RPMI7951 (cell line): Measurements from ENCODE around the gene SHISA6. TPM values are rescaled to one million over a fixed set of nuclear protein-coding genes. Genes with fewer than 3 reads are reported as not detected.
A peak's percentile ranks its signal among the peaks of the same experiment; 100 is the strongest.

Source experiments
- DNase-seq: peaks from one replicate; pipeline ENCODE4 v3.0.0-alpha.2; 2012; ENCODE audit warnings: low read depth
- total RNA-seq: library from RNA; depleted of rRNA; stranded (reverse); fragments of >200 nt; shearing (Covaris generic); gene quantifications from 2 replicates; pipeline ENCODE4 v1.2.3, GENCODE V29; 2014

The SHISA6 gene
- total RNA-seq, 1 experiment from 2014 or later = not detected

DNA sequence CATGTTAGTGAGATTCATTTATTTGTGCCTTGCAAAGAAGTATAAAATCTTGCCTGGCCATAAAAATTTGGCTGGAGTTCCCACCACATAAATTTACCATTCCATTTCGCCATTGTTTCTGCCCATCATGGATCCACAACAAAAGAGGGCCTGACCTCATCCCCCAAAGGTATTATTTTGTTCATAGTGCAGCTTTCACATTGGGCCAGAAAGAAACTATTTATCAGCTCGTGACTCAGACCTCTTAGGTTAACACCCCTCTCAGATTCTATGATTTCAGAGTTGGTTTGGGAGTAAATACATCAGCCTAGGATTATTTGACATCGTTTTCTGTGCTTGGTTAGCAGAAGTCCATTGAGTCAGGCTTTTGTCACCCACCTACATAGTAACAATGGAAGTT, 108.1 kb downstream of the SHISA6 start:
- DNase-seq = no peak

DNA sequence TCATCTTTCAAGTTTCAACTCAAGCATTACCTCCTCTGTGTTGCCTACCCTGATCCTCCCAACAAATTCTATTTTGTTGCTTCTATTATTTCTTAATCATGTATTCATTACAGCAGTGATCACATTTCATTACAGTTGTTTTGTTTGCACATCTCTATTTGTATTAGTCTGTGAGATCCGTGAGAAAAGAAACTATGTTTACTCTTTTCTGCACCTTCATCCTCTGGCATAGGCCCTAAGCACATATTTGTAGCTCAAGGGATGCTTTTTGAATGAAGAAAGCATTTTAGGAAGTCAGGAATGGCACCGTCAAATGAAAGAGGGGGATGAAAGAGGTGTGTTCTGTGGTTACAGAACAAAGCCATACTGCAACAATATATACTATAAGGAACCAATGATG, 110.5 kb downstream of the SHISA6 start:
- no peak for DNase-seq

DNA sequence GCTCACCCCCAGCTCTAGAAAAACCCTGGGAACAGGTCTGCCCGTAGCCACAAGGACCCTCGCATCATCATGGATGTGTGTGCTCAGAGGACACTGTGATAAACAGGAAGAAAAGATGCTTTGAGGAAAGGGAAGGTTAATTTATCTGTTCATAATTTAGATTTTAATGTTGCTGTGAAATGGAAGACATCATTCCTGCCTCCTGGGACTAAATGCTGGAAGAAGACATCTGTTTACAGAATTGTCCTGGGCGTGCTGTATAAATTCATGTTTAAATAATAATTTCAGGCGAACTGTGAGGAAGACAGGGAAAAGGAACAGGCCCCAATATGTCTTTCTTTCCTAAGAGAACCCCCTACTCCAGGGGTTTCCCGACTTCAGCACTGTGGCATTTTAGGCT, 112.6 kb downstream of the SHISA6 start:
- no peak for DNase-seq

DNA sequence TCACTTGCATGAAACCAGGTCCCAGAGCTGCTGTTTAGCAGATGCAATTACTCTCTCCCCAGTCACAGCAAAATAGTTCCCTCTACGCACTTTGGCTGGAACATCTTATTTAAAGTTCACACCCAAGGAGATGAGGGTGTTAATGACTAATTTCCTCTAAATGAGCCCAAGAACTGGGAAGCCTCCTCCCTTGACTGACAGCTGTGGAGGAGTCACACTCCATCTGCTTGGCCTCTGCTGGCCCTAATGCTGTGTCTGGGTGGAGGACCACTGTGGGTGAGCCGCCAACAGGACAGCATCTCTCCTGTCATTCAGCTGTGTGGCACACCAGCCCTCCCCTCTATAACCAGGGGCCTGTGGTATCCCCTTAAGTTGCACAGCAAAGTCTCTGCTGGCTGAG, 115.4 kb downstream of the SHISA6 start:
- no peak for DNase-seq

DNA sequence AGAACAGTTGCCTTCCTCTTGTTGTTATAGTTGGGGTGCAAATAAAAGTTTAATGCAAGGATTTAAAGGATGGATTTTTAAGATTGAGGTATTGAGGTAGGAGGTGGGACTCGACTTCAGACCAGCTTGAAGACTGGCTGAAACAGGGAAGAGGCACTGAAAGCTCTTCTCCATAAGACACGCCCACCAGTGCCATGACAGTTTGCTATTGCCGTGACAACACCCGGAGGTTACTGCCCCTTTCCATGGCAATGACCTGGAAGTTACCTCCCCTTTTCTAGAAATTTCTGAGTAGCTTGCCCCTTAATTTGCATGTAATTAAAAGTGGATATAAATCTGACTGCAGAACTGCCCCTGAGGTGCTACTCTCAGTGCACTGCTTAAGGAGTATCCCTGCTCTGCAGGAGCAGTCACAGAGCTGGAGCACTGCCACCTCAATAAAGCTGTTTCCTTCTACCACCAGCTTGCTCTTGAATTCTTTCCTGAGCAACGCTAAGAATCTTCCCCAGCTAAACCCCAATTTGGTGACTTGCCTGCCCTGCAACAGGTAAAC, 122.6 kb downstream of the SHISA6 start:
- no peak for DNase-seq

DNA sequence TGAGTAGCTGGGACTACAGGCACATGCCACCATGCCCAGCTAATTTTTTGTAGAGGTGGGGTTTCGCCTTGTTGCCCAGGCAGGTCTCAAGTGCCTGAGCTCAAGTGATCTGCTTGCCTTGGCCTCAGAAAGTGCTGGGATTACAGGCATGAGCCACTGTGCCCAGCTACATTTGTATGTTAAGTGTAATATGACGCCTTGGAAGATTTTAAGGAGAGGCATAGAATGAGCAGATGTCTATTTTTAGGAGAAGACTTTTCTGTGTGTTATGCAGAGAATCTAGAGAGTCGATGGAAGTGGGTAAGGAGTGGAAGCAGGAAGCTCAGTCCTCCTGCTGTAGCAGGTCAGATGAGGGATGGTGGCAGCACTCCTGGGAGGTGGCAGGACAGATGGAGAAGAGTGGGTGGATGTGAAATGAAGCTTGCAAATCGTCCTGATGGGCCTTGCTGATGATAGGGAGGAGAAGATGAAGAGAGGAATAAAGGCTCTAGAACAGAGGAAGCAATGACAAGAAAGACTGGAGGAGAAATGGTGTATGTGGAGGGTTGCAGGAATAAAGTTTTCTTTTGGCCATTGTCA, 125.3 kb downstream of the SHISA6 start:
- no peak for DNase-seq

DNA sequence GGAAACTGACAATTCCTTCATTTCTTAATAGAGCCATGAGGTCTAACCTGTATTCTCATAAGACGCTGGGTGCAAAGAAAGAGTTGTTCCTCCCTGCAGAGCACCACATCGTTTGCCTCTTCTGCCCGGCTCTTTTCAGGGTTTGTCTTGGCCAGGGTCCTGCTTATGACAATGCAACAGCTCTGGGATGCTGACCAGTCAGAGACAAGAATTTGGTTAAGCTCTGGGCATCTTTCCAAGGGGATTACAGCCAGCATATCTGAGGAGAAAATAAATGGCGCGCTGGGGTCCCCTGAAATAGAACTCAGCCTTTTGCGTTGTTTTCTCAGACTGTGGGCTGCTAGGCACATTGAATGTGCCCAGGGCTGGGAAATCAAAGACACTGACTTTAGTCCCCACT, 128.6 kb downstream of the SHISA6 start:
- no peak for DNase-seq

DNA sequence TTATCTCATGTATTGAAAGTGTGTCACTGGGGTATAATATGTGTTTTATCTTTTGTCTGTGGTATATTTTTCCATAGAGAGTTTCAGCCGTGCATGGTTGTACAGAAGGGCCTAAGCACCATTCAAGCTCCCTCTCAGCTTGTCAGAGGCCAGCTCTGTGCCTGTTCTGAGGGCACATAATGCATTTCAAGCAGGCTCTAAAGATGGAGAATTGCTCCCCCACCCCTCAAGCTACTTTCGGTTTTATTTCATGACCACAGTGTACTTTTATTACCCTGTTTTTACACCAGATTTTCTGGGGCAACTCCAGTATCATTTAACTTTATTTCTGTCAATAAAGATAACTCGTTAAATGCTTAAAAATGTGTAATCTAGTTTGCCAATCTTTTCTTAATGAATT, 131.7 kb downstream of the SHISA6 start:
- DNase-seq = no peak

DNA sequence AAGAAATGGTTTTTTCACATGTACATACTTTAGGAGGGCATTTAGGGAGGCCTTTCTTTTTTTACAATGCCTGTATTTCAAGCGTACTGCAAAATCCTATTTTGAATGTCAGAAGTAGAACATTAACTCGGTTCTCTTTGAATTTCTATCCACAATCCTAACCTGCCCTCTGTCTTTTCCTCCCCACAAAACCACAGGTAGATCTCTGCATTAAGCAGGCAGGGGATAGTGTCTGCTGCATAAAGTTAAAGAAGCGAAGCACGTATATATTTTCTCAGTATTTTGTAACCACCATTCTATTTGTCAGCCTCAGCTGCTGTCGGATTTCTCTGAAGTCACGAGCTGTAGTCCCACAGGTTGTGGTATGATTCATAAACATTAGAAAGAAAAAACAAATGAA, 137.5 kb downstream of the SHISA6 start:
- no peak for DNase-seq

DNA sequence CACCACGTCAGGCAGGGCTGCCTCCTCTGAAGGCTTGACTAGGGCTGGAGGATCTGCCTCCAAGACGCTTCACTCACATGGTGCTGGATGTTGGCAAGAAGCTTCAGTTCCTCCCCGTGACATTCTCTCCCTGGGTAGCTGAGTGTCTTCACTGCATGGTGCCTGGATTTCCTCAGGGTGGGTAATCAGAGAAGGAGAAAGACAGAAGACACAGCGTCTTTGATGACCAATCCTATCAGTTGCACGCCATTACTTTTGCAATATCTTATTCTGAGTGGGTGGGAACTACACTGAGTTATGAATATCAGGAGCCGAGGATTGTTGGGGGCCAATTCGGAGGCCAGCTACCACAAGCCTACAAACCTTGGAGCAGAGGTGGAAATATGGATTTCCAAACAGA, 139.7 kb downstream of the SHISA6 start:
- no peak for DNase-seq

DNA sequence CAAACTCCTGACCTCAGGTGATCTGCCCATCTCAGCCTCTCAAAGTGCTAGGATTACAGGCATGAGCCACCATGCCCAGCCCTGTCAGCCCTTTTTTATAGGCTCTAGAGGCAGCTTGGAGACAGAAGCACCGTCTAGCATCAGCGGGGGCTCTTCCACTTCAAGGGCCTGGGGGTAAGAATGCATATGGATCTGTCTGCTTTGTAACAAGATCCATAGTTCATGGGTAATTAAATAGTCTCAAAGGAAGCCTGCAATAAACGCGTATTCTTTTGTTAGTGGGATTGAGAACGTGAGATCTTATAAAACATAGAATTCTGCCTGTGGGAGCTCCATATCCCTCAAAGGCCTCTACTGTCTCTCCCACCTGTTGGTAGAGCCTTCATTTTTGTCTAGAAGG, 142.1 kb downstream of the SHISA6 start:
- DNase-seq = no peak

DNA sequence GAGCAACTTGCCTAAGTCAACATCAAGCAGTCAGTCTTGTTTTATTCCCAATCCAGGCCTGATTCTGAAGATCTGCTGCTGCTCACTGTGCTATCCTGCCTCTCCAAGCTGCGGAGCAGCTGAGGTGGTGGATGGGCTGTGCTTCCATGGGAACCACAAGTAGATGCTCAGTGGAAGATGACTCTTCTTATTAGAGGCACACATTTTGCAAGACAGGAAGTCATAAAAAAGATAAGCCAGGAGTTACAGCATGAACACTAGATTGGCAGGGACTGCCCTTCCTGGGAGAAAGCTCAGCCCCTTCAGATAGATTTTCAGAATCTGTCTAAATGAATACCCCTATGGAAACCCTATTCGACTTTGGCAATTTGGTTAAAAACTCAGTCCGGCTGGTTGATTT, 143.1 kb downstream of the SHISA6 start:
- no peak for DNase-seq

DNA sequence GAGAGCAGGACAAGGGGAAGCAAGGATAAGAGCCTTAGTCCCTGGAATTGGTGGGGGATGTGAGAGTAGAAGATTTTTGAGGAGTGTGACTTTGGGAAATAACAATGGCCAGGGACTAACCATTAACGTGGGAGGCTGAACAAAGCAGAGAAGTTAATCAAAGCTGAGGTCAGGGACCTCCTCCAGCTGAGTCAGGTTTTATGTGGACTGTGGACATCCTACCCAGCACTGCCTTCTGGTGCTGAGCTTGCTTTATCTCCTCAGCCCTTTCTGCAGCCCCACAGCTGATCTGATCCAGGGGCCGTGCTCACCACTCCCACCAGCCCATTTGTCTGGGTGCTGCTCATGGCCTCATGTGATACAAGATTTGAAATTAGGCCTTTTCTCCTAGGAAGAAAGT, 146.6 kb downstream of the SHISA6 start:
- DNase-seq = no peak

DNA sequence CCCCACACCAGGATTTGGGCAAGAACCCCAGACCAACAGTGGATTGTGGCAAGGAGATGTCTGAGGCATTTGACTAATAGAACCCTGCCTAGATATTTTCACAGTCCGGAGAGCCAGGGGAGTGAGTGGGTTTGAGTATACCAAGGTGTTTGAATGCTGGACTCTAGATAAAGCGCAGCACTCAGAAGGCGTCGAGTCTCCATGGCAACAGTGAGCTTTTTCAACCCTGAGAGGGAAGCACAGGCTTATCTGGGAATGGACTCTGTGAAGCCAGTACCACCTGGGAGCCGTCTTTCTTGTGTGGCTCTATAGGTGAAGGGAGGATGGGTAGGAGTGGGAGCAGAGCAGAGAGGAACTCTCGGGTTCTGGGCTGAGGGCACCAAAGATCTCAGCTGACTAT, 147.0 kb downstream of the SHISA6 start:
- no peak for DNase-seq

DNA sequence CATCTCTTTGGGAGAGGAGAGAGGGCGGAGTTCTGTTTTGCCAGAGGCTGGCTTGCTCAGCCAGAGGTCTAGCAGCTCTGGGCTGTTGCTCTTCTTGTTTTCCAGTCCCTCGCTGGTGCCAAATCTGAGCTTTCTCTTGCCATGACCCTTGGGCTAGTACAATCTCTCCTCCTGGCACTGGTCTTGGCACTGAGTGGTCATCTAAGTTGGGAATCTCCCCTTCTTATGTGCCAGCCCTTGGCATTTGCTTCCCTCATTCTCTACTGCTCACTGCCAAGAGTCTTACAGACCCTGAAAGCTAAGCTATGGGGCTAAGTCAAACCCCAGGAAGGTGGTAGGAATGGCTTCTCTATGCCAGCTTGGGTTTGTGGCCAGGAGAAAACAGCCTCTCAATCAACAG, 148.6 kb downstream of the SHISA6 start:
- no peak for DNase-seq

DNA sequence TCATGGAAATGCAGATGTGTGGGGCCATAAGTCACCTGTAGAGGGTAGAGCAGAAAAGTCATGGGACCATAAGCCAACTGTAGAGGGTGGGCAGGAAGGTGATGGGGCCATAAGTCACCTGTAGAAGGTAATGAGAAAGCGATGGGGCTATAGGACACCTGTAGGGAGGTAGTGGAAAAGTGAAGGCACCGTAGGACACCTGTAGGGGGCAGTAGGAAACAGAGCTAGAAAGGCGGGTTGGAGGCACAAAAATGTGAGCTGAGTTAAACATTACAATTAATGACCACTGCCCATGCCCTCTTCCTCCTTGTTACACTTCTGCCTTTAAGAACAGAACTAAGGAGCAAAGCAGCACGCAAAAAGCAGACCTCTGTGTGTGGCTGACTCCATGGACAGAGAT, 150.1 kb downstream of the SHISA6 start:
- DNase-seq = no peak

DNA sequence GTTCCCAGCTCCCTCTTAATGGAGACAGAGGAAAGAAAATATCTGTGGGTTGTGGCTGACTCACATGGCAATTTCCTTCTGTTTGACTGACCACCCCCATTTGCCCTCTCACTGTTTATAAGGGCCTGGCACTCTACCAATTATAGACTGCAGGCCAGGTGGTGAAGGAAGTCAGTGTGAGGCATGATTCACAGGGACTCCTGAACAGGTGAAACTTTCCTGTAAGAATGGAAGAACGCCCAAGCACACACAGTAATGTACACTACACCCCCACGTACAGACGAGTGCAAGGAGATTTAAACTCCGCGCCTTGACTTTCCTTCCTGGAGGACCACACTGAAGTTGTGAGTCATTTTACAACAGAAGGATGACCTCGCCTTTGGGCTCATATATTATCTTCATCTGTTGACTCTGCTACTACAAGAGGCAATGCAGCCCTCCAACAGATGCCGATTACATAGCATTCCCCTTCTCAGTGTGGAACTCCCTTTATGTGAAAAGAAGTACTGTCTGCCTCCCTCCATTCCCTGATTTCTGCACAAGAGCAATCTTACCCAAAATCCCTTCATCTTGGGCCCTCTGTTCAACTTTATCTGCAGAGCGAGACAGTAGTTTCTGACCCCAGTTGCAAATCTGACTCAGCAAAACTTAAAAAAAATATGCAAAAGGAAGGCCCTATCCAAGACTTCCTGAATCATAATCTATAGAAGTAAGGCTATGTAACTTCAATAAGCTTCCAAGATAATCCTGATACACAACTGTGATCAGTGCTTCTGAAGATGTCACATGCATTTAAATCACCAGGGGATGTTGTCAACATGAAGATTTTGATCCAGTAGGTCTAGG, 163.6 kb downstream of the SHISA6 start:
- peak; percentile 2 for DNase-seq

DNA sequence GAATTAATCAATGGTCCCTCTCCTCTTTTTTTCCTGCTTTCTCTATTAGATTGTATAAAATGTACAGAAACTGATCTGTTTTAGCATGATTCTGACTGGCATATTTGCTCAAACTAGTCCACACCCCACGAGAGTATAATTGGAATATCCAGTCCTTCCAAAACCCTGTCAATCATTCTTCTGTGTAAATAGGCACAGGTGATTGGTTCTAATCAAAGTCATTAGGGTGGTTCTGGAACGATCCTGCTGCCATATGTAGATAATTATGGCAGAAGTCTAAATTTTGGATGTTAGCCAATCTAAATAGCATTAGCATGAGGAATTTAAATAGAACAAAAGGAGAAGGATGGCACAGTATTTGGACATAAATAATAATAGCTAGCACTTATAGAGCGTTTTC, 165.7 kb downstream of the SHISA6 start:
- DNase-seq = no peak

DNA sequence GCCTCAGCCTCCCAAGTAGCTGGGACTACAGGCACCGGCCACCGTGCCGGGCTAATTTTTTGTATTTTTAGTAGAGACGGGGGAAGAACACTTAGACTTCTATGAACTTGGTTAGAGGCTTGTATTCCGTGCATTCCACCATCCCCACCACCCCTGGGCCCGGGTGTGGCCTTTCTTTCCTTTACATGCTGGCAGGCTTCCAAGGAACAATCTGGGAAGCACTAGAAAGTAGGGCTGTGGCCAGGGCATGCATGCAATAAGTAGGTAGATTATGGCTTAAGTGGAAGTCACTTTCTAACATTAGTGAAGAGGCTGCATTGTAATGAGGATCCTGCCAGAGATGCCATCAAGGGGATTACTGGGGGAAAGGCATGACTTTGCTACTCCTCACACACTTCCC, 171.6 kb downstream of the SHISA6 start:
- DNase-seq = no peak

DNA sequence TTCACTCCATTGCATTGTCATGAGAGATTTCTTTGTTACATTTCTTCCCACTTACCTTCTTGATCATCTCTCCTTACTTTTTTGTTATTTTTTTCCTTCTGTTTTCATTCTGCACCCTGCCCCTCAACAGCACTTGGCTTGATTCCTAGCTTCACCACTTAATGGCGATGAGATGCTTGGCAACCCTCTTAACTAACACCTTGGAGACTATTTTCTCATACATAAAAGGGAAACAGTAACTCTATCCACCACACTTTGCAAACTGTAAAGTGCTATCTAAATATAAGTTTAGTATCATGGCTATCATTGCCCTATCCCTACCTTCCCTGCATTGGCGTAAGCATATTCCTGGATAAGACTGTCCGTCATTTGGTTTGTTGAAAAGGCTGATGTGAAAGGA, 177.3 kb downstream of the SHISA6 start:
- DNase-seq = no peak

DNA sequence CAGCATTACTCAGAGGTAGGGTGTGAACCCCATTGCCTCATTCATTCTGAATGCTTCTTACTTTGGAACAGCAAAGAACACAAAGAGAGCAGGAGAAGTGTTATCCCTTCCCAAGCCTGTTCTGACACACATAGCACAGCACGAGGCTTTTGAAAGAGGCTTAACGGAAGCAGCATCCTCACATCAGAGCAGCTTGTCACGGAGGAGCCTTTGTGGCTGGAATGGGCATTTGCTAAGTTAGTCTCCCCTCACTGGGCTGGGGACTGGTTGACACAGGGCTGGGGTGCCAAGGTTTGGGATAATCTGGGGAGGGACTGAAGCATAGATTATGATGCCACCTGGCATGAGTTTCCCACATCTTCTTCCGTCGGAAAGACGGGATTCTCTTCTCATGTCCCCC, 189.7 kb downstream of the SHISA6 start:
- DNase-seq = no peak

DNA sequence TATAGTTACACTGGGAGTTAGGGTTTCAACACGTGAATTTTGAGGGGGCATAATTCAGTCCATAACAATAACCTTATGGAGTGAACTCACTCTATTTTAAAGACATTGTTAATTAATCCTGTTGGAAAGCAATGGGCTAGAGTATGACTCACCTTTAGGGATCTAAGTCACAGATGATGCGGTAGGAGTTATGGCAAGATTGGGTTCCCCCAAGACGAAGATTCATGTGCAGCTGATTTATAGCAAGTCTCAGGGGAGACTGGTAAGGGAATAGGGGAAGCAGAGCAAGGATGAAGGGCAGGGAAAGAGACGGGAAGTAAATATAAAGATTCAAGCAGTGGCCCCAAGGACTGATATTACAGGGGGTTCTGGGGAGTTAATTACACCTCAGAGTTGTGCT, 197.7 kb downstream of the SHISA6 start:
- no peak for DNase-seq

DNA sequence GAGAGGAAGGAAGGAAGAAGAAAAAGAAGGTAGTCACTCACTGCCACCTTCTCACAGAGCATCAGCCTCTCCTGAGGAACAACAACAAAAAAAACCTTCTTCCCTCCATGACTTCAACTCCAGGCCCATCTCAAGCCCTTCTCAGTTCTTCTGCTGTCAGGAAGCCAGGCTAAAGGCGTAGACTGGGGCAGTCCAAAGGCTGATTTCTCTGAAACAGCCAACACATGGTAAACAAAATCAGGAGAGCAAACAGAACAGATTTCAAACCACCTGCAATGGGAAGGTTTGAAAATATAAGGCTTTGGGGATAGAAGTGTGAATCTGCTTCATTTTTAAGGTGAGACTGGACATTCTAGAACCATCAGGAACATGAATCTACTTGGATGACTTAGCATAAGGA, 200.0 kb downstream of the SHISA6 start:
- no peak for DNase-seq

DNA sequence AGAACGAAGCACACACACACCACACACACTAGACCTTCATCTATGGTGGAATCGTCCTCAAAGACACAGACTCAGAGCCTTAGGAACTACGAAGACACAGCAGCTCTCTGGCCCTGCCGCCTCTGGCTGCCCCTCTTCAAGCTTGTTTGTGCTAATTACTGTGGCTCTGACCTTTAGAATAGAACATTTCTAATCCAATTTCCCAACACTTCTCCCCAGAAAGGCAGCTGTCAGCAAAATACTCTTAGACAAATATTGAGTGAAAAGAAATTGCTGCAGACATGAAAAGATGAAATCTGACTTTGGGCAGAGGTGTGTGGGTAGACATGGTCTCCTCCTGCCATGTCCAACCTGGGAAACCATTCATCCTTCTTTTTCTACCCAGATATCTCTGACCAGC, 205.3 kb downstream of the SHISA6 start:
- DNase-seq = no peak
